Stimulated activated CD8-positive, alpha-beta memory T cell treated with anti-CD3 and anti-CD28 coated beads, Interleukin-12 subunit alpha, Interleukin-12 subunit beta, amount 100 ng/mL, for 1 hour (primary cell): Measurements from ENCODE around the gene KDM3B.
"Not testable (repeated sequence)": the region's sequence is repeated elsewhere in the genome, so short reads cannot be mapped to it uniquely, and the experiment has no call there.

Source experiments
- DNase-seq: peaks from one replicate; pipeline ENCODE4 v3.0.0-alpha.2; 2020; ENCODE audit warnings: low read depth

KDM3B gene

DNA sequence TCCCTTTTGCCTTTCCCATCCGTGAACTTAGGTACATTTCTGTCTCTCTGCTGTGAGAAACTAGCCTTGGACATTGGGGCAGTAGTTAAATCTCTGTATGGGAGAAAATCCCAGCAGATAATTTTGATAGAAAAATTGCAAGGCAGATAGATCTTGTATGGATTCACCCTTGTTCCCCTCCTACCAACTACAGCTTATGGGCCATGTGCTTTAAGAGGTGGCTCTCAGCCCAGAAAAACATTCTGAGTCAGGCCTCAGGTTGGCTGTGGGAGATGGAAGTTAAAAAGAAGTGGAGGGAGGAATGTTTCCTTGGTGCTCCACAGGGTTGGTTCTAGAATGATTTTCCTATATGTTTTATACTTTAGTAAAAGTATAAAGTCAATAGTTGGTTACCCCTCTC, 1.4 kb upstream of the KDM3B start:
- DNase-seq: no peak

- no peak for DNase-seq
These were observed 968 bp upstream of the KDM3B start for GRCh38 chr5:138351517-138351916.

DNA sequence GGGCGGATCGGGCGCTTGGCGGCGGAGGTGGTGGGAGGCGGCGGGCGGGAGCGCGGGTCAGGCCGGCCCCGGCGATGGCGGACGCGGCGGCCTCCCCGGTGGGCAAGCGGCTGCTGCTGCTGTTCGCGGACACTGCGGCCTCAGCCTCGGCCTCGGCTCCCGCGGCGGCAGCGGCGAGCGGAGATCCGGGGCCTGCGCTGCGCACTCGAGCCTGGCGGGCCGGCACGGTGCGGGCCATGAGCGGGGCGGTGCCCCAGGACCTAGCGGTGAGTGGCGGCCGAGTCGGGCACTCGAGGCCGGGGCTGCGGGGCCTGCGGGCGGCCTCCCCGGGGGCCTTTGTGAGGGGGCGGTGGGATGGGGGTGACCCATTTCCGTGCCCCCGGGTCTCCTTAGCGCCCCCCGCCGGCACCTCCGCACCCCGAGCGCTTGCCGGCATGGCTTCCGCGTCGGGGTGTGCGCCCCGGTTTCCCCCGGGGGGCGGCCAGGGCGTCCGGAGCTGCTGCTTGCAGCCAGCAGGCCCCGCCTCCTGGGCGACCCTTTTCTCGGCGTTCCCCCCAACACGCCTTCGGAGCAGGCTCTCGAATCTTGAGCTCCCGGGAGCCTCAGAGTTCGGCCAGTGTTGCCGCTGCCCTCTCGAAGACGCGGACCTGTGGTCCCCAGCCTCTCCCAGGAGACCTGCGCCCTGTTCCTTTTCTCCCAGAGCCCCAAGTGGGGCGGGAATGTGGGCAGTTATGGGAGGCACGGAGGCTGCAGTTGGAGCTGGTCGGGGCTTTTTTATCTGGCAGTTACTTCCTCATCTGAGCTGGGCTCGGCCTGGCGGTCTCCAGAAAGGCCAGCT, 456 bp downstream of the KDM3B start:
- DNase-seq: peak; percentile 36

DNA sequence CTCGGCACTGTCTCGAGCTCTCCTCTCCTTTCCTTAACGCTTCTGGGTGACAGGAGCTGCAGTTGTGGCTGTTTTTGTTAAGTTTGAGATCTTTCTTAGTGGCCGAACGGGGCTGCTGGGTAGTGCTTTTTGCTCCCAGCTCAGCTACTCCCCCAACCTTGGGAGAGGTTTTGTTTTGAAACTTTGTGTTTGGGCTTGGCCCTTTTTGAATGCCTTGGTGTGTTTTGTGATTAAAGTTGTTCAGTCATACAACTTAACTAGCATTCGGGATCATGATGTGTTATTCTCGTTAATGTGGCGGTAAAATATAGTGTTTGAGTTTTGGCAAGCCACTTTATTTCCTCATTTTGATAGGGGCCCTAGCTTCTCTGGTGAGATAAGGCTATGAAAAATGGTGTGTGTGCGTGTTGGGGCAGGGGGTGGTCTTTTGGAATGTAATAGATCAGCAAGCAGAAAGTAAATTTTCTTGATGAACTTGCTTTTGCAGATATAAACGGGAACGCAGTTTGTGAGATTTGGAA, 1.1 kb downstream of the KDM3B start:
- no peak for DNase-seq

- no peak for DNase-seq
These were observed 1.9 kb downstream of the KDM3B start for GRCh38 chr5:138354387-138354786.

GRCh38 chr5:138354926-138355378, 2.5 kb downstream of the KDM3B start:
- peak; percentile 17 for DNase-seq

- no peak for DNase-seq
These were observed 7.1 kb downstream of the KDM3B start for GRCh38 chr5:138359621-138360020.

- no peak for DNase-seq
These were observed 8.5 kb downstream of the KDM3B start for GRCh38 chr5:138360941-138361452.

- DNase-seq: no peak
These were observed 12.1 kb downstream of the KDM3B start for GRCh38 chr5:138364576-138364975.

DNA sequence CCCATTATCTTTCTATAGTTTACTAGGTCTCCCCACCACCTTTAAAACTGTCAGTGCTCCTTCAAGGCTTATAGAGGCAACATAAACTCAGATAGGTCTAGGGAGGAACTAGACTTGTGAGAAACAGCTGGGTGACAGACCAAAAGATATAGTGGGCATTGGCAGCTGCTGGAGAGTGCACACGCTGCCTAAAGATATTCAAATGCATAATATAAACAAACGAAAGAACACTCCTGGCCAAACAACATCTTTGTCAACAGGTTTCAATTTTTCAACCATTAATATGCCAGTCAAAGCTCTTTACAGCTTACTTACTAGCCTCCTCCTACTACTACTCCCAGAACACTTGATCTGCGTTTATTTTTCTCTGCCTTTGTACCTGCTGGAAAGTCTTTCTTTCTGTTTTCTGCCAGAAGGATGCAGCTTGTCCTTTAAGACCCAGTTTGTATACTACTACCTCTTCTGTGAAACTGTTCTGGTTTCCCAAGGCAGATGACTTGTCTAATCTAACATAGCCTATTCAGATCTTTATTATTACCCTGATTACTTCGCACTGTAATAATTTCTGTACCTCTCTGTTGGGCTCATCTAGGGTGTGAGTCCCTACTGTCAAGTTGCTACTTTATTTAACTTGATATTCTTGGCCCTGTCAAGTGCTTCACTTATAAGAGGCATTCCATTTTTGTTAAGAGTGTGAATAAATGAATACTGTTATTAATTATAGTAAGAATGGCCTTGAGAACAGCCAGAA, 14.3 kb downstream of the KDM3B start:
- no peak for DNase-seq

- no peak for DNase-seq
These were observed 16.8 kb downstream of the KDM3B start for GRCh38 chr5:138369261-138369660.

DNA sequence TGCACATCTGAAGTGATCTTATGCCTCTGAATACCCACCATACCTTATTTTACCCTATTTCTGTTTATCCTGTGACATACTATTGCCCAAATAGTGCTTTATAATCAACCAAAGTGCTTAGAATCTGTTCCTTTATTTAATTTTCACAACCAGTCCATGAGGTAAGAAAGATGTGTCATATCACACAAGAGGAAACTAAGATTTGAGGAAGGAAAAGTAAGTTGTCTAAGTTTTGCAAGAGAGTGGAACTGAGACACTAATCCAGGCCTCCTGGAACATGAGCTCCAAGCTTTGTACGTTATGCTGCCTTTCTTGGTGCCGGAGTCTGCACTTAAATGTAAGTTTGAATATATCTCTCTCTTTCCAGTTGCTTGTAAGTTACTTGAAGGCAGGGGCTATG, 17.2 kb downstream of the KDM3B start:
- DNase-seq: no peak

GRCh38 chr5:138370537-138370936, 18.1 kb downstream of the KDM3B start:
- DNase-seq: no peak

DNA sequence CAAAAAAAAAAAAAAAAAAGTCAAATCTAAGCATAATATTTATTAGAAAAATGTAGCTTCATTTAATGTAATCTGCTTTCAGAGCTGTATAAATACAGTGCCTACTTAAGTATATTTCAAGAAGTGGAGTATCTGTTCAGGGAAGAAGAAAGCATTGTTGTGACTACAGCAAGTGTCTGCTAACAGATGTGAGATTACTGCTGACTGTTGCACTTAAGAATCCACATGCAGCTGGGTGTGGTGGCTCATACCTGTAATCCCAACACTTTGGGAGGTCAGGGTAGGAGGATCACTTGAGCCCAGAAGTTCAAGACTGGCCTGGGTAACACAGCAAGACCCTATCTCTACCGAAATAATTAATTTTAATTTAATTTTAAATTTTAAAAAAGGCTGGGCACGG, 19.0 kb downstream of the KDM3B start:
- no peak for DNase-seq

GRCh38 chr5:138372225-138372624, 19.7 kb downstream of the KDM3B start:
- no peak for DNase-seq

DNA sequence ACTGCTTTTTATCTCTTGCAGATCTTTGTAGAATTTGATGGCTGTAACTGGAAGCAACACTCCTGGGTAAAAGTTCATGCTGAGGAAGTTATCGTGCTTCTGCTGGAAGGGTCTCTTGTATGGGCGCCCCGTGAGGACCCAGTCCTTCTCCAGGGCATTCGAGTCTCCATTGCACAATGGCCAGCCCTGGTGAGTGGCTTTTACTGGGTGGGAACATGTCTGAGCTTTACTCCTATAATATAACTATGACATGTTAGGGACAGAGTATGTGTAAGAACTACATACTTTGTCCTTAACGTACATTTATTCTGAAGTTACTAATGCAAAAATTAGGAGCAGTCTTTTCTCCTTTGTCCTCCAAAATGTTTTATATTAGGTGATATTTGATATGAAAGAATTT, 20.2 kb downstream of the KDM3B start:
- no peak for DNase-seq

DNA sequence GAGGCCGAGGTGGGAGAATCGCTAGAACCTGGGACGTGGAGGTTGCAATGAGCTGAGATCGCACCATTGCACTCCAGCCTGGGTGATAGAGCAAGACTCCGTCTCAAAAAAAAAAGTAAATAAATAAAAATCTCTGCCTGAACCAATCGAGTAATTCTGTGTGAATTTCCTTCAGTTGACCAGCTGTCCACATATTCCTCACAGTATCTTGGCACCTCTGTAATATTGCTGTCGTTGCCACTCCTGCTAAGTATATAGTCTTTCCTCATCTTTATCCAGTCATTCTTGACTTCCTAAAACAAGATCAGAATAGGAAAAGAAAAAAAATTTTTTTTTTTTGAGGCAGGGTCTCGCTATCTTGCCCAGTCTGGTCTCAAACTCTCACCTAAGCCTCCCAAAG, 29.9 kb downstream of the KDM3B start:
- no peak for DNase-seq

GRCh38 chr5:138385660-138386059, 33.2 kb downstream of the KDM3B start:
- DNase-seq: no peak

GRCh38 chr5:138386290-138386689, 33.8 kb downstream of the KDM3B start:
- DNase-seq: no peak

GRCh38 chr5:138389332-138389731, 36.8 kb downstream of the KDM3B start:
- no peak for DNase-seq

GRCh38 chr5:138389911-138390310, 37.4 kb downstream of the KDM3B start:
- not testable (repeated sequence) for DNase-seq

- no peak for DNase-seq
These were observed 39.4 kb downstream of the KDM3B start for GRCh38 chr5:138391859-138392386.

- no peak for DNase-seq
These were observed 50.2 kb downstream of the KDM3B start for GRCh38 chr5:138402640-138403039.
